K562 (cell line): ENCODE results near the gene SPDL1. TPM values are rescaled to one million over a fixed set of nuclear protein-coding genes. Genes with fewer than 3 reads are reported as not detected.

Experiments used
- ATAC-seq: fragments of 200-7000 bp; cut with Tn5 transposase; 3 replicates; pipeline ENCODE4 v1.9.1; 2020; ENCODE audit warnings: moderate library complexity
- BruUV-seq: library from RNA; stranded (reverse); fragments of 400-500 nt; replicated peaks from 2 replicates; lab custom pipeline; 2021; lab: Mats Ljungman, UMichigan
- CTCF ChIA-PET: fragments of 300-600 bp; formaldehyde crosslinking; extraction: SDS; loops from one replicate; lab custom pipeline; 2021; ENCODE audit warnings: low intra/inter-chr PET ratio; lab: Yijun Ruan, JAX
- POLR2A ChIA-PET: fragments of 300-600, 350-650 bp; sonication (Branson Sonifier 250); formaldehyde crosslinking; extraction: SDS; loops from one replicate; lab custom pipeline; 2021; ENCODE audit warnings: antibody characterized with exemption, inconsistent platforms; lab: Yijun Ruan, JAX
- DNase-seq, 4 experiments: peaks; one replicate each; pipeline versions ENCODE4 v3.0.0 to v3.0.0-alpha.2; 2011 to 2018; ENCODE audit warnings: low spot score in 3 of 4, mixed read lengths in 3 of 4; ENCODE audit errors: extremely low read depth in 1 of 4
- FAIRE-seq: peaks from 2 replicates; lab custom pipeline; 2011; peaks lifted over from hg19 to GRCh38; lab: Jason Lieb, UNC
- H2AFZ ChIP-seq: 2 replicates; pipeline ENCODE4 v1.6.0; 2011; ENCODE audit warnings: low read depth, low read length, control low read depth, inconsistent platforms
- H3K27ac ChIP-seq: fragments of 200-600 bp; 3 replicates; pipeline ENCODE4 v1.8.0; 2011; ENCODE audit warnings: low read depth, mild to moderate bottlenecking, control low read depth, inconsistent platforms, low read length, moderate library complexity, mixed read lengths; ENCODE audit errors: extremely low read depth
- H3K27me3 ChIP-seq, 2 experiments: fragments of 300-600 bp in 1 of 2; 2 replicates in 1 of 2; 3 replicates in 1 of 2; pipeline versions ENCODE4 v1.6.0 to v1.8.0; 2011; ENCODE audit warnings: inconsistent platforms in 2 of 2, low read length in 2 of 2, mild to moderate bottlenecking in 1 of 2, mixed read lengths in 1 of 2, moderate library complexity in 1 of 2; ENCODE audit not compliant: control insufficient read depth in 2 of 2, insufficient read depth in 2 of 2
- H3K36me3 ChIP-seq: fragments of 300-600 bp; 3 replicates; pipeline ENCODE4 v1.8.0; 2011; ENCODE audit warnings: mild to moderate bottlenecking, low read length, inconsistent platforms; ENCODE audit not compliant: control insufficient read depth, insufficient read depth
- H3K4me1 ChIP-seq, 2 experiments: fragments of 200-600 bp in 1 of 2; replicated peaks in 1 of 2; 2 replicates in 1 of 2; 3 replicates in 1 of 2; pipeline versions ENCODE4 v1.5.1 to v1.8.0; 2011; ENCODE audit warnings: inconsistent platforms in 2 of 2, low read length in 2 of 2, mild to moderate bottlenecking in 1 of 2, mixed read lengths in 1 of 2, moderate library complexity in 1 of 2; ENCODE audit not compliant: control insufficient read depth in 2 of 2, insufficient read depth in 2 of 2
- H3K4me2 ChIP-seq: 2 replicates; pipeline ENCODE4 v1.6.1; 2011; ENCODE audit warnings: low read length, control low read depth, inconsistent platforms, mixed read lengths; ENCODE audit not compliant: insufficient read depth
- H3K4me3 ChIP-seq: fragments of 200-600 bp; sonication (generic), shearing (Covaris generic); 2 replicates; pipeline ENCODE4 v1.5.1; 2016; ENCODE audit warnings: control low read depth, inconsistent platforms
- H3K79me2 ChIP-seq: fragments of 200-600 bp; 3 replicates; pipeline ENCODE4 v1.8.0; 2011; ENCODE audit warnings: low read length, inconsistent platforms; ENCODE audit not compliant: control insufficient read depth, insufficient read depth
- H3K9ac ChIP-seq, 2 experiments: 2 replicates each; pipeline versions ENCODE4 v1.6.0 to v1.6.1; 2011; ENCODE audit warnings: low read depth in 2 of 2, low read length in 2 of 2, control low read depth in 1 of 2, inconsistent platforms in 1 of 2, mild to moderate bottlenecking in 1 of 2, mixed read lengths in 1 of 2; ENCODE audit not compliant: insufficient read depth in 1 of 2
- H3K9me1 ChIP-seq: one replicate; pipeline ENCODE4 v1.6.0; 2011; ENCODE audit warnings: inconsistent platforms, mild to moderate bottlenecking, low read length, moderate library complexity; ENCODE audit not compliant: control insufficient read depth, insufficient read depth
- H3K9me3 ChIP-seq: replicated peaks from 2 replicates; pipeline ENCODE4 v1.5.1; 2011; ENCODE audit warnings: low read depth, low read length, inconsistent platforms; ENCODE audit not compliant: control insufficient read depth, insufficient read depth
- H4K20me1 ChIP-seq: replicated peaks from 2 replicates; pipeline ENCODE4 v1.6.1; 2011; ENCODE audit warnings: low read length, inconsistent platforms, mixed read lengths; ENCODE audit not compliant: control insufficient read depth, insufficient read depth
- FIP1L1 ChIP-seq: fragments of 200-400 bp; formaldehyde crosslinking; IDR thresholded peaks from 2 replicates; pipeline ENCODE4 v1.6.1; 2018; ENCODE audit warnings: mild to moderate bottlenecking, low read depth, low read length; ENCODE audit not compliant: poor library complexity, severe bottlenecking
- PHB2 ChIP-seq: fragments of 450-650 bp; IDR thresholded peaks from 2 replicates; pipeline ENCODE4 v1.6.1; 2017; ENCODE audit warnings: low read depth
- SETDB1 ChIP-seq: IDR thresholded peaks from one replicate; pipeline ENCODE4 v1.6.1; 2012; ENCODE audit warnings: low read length, control low read depth, inconsistent platforms
- TAF7 ChIP-seq: fragments of 450-650 bp; IDR thresholded peaks from 2 replicates; pipeline ENCODE4 v1.6.1; 2016; ENCODE audit warnings: missing genetic modification characterization, missing compliant biosample characterization
- ZFPM2 ChIP-seq: fragments of 250-450 bp; sonication (Bioruptor Pico); IDR thresholded peaks from 2 replicates; pipeline ENCODE4 v1.5.1; 2022; ENCODE audit warnings: mild to moderate bottlenecking
- ZNF239 ChIP-seq: fragments of 250-450 bp; sonication (Bioruptor Pico); IDR thresholded peaks from 2 replicates; pipeline ENCODE4 v1.4.0; 2020; ENCODE audit warnings: mild to moderate bottlenecking
- WGBS: fragments of 100-300 bp; shearing (Covaris generic); methylation state at CpG from one replicate; pipeline ENCODE4 v1.1.6; 2016; ENCODE audit warnings: low coverage, mixed read lengths; ENCODE audit not compliant: insufficient coverage; ENCODE audit errors: missing lambda C conversion rate; 5-methylcytosine and 5-hydroxymethylcytosine counted together
- in situ Hi-C: fragments of 300-500 bp; cut with MboI; formaldehyde crosslinking; loops from 4 replicates; pipeline ENCODE4 v1.15.0; 2018; ENCODE audit warnings: inconsistent platforms, mixed read lengths
- intact Hi-C: fragments of 100-400 bp; cut with micrococcal nuclease; formaldehyde crosslinking; loops from 2 replicates; pipeline ENCODE4 v1.14.2; 2022
- polyA plus RNA-seq, 8 experiments: library from polyadenylated mRNA; depleted of rRNA in 4 of 8; stranded (reverse) in 5 of 8; unstranded in 3 of 8; fragments of >200 nt; fragmentation: Nextera tagmentation in 2 of 8; fragmentation: Illumina TruSeq in 1 of 8; extraction: Ambion mirVana in 2 of 8; extraction: Trizol in 1 of 8; gene quantifications; 2 replicates each; pipeline versions ENCODE4 v1.2.1 to v1.2.3, GENCODE V29; 2011 to 2014; ENCODE audit warnings: inconsistent platforms in 1 of 8, missing spikeins in 1 of 8
- total RNA-seq, 7 experiments: library from RNA; depleted of rRNA in 6 of 7; stranded (reverse); fragments of >200 nt in 6 of 7; fragmentation: Illumina TruSeq in 2 of 7; extraction: Trizol in 2 of 7; gene quantifications; 2 replicates each; pipeline versions ENCODE4 v1.2.1 to v1.2.3, GENCODE V29; 2011 to 2021; ENCODE audit warnings: low replicate concordance in 1 of 7
- TF ChIP-seq, protein P1 (sequence below): sonication (generic); formaldehyde crosslinking; IDR thresholded peaks from 2 replicates; pipeline ENCODE4 v1.8.1; 2023; ENCODE audit warnings: mild to moderate bottlenecking, missing genetic modification reagents
- TF ChIP-seq, protein P2 (sequence below), 2 experiments: fragments of 450-650 bp in 1 of 2; IDR thresholded peaks; 2 replicates each; pipeline ENCODE4 v1.6.1; 2011 to 2017; ENCODE audit warnings: low read depth in 2 of 2, antibody characterized with exemption in 1 of 2, borderline replicate concordance in 1 of 2, low read length in 1 of 2, mild to moderate bottlenecking in 1 of 2, mixed read lengths in 1 of 2; ENCODE audit not compliant: control insufficient read depth in 1 of 2
- TF ChIP-seq, protein P3 (sequence below): fragments of 450-650 bp; IDR thresholded peaks from 2 replicates; pipeline ENCODE4 v1.7.0; 2016; ENCODE audit warnings: borderline replicate concordance

Gene SPDL1
- total and polyA plus RNA-seq, 9 of the 15 experiments (the other 6 are each of a cell fraction or from before 2014, with no cell fraction given): 32.4 to 59.6 (median 49.0) TPM

DNA sequence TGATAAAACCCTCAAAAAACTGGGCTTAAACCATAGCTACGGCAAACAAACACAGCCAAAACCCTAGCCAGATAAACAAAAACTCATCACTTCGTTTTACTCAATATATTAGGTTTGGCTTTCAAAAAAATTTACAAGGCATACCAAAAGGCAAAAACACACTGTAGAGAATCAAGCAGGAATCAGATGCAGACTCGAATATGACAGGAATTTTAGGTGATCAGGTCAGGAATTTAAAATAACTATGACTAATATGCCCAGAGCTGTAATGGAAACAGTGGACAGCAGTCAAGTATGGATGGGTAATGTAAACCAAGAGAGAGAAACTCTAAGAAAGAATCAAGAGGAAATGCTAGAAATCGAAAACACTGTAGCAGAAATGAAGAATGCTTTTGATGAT, 27.0 kb downstream of the SPDL1 start (continued):
- TF ChIP-seq TAF7 (tag) (no peak), ZFPM2 (CRISPR knock-in tag) (no peak), SETDB1 (no peak), ZNF239 (no peak), PHB2 (no peak)
- TF ChIP-seq, protein P1, sequence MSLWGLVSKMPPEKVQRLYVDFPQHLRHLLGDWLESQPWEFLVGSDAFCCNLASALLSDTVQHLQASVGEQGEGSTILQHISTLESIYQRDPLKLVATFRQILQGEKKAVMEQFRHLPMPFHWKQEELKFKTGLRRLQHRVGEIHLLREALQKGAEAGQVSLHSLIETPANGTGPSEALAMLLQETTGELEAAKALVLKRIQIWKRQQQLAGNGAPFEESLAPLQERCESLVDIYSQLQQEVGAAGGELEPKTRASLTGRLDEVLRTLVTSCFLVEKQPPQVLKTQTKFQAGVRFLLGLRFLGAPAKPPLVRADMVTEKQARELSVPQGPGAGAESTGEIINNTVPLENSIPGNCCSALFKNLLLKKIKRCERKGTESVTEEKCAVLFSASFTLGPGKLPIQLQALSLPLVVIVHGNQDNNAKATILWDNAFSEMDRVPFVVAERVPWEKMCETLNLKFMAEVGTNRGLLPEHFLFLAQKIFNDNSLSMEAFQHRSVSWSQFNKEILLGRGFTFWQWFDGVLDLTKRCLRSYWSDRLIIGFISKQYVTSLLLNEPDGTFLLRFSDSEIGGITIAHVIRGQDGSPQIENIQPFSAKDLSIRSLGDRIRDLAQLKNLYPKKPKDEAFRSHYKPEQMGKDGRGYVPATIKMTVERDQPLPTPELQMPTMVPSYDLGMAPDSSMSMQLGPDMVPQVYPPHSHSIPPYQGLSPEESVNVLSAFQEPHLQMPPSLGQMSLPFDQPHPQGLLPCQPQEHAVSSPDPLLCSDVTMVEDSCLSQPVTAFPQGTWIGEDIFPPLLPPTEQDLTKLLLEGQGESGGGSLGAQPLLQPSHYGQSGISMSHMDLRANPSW (CRISPR knock-in tag): no peak
- TF ChIP-seq, all 486 proteins: peak for 0

DNA sequence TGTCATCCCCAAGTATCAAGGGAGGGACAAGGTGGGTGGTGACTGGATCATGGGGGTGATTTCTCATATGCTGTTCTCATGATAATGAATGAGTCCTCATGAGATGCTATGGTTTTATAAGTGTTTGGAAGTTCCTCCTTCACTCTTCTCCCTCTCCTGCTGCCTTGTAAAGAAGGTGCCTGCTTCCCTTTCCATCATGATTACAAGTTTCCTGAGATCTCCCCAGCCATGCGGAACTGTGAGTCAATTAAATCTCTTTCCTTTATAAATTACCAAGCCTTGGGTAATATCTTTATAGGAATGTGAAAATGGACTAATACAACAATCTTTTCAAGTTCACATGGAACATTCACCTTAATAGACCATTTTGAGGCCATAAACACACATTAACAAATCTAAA, 32.0 kb downstream of the SPDL1 start:
- H3K36me3 ChIP-seq: no peaks in the 10 kb centered on the region
- H4K20me1 ChIP-seq: no peaks in the 10 kb centered on the region
- DNase-seq (no peak), FAIRE-seq (no peak), ATAC-seq (no peak)
- no TSS peak for BruUV-seq
- H3K4me2 ChIP-seq: no peak overlapping the region
- CTCF ChIA-PET: no interaction called here
- H2AFZ ChIP-seq: no peak overlapping the region
- no peaks in the 10 kb centered on the region for H3K9me3 ChIP-seq
- in situ Hi-C loops: no loop called here
- intact Hi-C loops: no loop called here
- no peak overlapping the region for H3K27ac ChIP-seq
- no peak overlapping the region for H3K9ac ChIP-seq
- H3K4me3 ChIP-seq: no peak overlapping the region
- POLR2A ChIA-PET: no interaction called here
- no peaks in the 10 kb centered on the region for H3K79me2 ChIP-seq
- no peaks in the 10 kb centered on the region for H3K4me1 ChIP-seq
- no peaks in the 10 kb centered on the region for H3K9me1 ChIP-seq
- H3K27me3 ChIP-seq: no peaks in the 10 kb centered on the region
- 10% methylated on average over 1 of the region's 1 CpG for WGBS
- TF ChIP-seq, protein P2, sequence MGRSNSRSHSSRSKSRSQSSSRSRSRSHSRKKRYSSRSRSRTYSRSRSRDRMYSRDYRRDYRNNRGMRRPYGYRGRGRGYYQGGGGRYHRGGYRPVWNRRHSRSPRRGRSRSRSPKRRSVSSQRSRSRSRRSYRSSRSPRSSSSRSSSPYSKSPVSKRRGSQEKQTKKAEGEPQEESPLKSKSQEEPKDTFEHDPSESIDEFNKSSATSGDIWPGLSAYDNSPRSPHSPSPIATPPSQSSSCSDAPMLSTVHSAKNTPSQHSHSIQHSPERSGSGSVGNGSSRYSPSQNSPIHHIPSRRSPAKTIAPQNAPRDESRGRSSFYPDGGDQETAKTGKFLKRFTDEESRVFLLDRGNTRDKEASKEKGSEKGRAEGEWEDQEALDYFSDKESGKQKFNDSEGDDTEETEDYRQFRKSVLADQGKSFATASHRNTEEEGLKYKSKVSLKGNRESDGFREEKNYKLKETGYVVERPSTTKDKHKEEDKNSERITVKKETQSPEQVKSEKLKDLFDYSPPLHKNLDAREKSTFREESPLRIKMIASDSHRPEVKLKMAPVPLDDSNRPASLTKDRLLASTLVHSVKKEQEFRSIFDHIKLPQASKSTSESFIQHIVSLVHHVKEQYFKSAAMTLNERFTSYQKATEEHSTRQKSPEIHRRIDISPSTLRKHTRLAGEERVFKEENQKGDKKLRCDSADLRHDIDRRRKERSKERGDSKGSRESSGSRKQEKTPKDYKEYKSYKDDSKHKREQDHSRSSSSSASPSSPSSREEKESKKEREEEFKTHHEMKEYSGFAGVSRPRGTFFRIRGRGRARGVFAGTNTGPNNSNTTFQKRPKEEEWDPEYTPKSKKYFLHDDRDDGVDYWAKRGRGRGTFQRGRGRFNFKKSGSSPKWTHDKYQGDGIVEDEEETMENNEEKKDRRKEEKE (IDR thresholded peaks at IDR 0.05; ENCODE audit: borderline replicate concordance in 1 of 2, control insufficient read depth in 1 of 2, low read depth in 2 of 2, low read length in 1 of 2): no peak
- TF ChIP-seq, protein P3, sequence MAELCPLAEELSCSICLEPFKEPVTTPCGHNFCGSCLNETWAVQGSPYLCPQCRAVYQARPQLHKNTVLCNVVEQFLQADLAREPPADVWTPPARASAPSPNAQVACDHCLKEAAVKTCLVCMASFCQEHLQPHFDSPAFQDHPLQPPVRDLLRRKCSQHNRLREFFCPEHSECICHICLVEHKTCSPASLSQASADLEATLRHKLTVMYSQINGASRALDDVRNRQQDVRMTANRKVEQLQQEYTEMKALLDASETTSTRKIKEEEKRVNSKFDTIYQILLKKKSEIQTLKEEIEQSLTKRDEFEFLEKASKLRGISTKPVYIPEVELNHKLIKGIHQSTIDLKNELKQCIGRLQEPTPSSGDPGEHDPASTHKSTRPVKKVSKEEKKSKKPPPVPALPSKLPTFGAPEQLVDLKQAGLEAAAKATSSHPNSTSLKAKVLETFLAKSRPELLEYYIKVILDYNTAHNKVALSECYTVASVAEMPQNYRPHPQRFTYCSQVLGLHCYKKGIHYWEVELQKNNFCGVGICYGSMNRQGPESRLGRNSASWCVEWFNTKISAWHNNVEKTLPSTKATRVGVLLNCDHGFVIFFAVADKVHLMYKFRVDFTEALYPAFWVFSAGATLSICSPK: no peak
- TF ChIP-seq FIP1L1: no peak
